T follicular helper cell (primary cell): ENCODE results near the gene STON2.
A peak's percentile ranks its signal among the peaks of the same experiment; 100 is the strongest.

Experiments
- DNase-seq: peaks from one replicate; pipeline ENCODE4 v3.0.0-alpha.2; 2020; ENCODE audit warnings: low read depth

STON2 gene

DNA sequence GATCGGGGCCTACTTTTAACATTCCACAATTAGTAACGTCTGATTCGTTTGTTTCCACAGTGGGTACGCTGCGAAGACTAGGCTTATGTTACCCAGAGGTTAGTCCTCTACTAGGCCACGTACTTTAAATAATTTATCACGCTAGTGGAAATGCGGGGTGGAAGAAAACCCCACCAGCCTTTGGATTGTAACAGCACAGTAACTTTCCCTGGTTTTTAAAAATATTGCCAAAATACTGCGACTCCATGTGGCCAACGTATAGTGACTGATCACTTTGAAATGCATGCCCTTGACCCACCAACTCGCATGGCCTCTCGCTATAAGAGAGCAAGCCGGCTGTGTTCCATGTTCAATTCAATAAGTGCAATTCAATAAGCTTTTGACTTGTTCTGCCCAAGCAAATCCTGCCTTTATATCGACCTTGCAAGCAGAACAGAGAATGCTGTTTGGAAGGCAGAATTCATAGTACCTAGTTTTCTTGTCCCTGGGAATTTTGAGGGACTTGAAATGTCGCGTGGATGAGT is 178.5 kb downstream of the STON2 start:
- no peak for DNase-seq

DNA sequence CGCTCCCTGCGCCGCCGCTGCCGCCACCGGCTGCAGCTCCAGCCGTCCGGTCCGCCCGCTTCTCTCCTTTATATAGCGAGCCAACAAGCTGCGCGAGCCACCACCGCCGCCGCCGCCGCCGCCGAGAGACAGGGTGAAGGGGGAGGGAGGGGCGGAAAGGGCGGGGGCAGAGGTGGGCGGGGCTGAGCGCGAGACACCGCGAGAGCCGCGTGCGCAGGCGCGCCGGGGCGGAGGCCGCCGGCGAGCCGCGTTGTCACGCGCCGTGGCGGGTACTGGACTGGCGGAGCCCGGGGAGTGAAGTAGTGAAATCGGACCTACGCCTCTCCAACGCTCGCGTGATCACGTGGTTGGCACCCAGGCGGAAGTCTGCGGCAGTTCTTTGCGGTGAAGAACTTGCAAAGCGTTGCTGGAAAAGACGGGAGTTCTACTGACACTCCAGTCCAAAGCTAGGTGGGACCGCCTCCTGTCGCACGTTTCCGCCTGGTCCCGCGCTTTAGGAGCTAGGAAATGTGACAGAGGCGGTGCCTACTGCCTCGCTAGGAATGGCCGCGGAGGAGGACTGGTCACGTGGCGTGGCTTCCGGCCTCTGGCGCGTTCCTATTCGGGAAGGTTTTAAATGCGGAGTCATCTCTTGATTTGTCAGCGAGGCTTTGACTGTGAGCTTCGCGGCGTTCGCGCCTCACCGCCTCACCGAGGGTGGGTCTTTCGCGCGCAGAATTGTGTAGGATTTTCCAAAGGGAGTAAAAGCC is 179.1 kb downstream of the STON2 start, which contains the start of gene GTF2A1:
GTF2A1 (minus strand) TSS at position 130 of the 749 bp plus-strand sequence. CDS start 441 bp downstream, outside the sequence.
- peak; percentile 94 for DNase-seq

DNA sequence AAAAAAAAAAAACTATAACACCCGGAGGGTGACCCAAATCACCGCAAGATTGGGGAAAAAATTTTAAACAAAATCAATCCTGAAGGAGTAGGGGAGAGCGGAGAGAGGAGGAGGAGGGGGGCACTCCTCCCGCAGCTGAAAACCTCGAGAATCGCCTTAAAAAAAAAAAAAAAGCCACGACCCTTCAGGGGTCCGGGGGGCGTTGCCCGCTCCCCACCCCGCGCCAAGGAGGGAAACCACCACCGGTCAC is 179.6 kb downstream of the STON2 start:
- DNase-seq = no peak

DNA sequence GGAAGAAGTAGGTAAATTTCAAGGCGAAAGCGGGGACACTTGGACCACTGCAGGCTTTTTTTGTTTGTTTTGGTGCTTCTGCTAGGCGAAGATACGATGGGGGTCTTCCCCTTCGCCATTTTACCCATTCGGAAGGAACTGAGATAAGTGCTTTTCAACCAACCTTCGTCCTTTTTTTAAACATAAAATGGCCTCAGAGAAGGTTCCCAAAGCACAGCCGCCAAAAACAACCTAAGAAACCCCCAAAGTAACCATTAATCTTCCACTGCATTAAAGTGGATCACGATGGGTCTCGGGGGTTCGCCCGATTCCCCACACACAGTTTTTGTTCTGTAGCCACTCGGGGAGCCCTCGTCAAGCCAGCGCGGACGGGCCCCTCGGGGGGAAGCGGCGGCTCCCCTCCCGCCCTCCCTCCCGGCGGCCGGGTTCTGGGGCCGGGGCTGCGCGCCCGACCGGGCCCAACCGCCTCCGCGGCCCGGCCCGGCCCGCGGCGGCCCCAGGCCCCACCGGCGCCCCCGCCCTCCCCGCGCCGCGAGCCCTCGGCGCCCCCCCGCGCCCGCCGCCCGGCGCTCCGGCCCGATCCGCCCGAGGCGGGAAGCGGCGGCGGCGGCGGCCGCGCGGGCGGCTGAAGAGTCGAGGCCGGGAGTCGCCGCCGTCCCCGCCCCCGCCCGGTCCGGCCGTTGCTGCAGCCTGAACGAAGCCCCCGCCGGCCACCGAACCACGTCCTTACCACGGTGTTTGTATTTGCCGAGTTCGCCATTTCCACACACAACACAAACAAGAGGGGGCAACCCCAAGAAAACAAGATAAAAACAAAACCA is 180.2 kb downstream of the STON2 start:
- DNase-seq = peak; percentile 23

DNA sequence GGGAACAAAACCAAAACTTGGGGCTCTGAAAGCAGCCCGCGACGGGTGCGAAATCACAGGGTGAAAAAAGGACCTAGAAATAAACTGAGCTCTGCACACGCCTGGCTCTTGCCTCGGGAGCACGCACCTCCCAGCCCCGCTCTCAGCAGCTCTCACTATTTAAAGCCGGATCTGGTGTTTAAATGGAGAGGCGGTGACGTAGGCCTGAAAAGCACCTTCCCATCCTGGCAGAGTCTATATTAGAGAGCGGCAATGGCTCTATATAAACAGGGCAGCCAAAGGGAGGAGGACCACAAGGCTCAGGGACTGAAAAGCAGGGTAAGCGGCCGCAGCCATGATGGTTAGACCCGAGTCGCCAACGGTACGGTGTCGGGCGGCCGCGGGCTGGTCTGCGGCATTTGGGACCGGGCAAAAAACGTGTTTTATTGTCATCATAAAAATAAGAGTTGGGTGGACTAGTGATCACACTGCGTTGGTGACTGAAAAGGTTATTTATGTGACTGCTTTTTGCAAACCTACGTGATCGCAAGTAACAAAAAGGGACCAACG is 180.8 kb downstream of the STON2 start:
- peak; percentile 87 for DNase-seq

DNA sequence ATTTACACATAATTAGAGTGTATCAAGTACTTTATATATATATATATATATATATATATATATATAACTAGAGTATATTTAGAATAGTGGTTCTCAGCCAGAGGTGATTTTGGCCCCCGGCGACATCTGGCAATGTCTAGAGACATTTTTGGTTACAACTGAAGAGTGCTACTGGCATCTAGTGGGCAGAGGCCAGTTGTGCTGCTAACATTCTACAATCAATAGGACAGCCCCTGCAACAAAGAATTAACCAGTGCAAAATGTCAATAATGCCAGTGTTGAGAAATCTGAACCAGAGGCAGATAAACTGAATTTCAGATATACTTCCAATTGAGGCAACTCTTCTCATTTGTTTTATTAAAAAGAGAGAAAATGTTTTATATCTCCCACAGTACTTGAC is 188.3 kb downstream of the STON2 start:
- DNase-seq = peak; percentile 10
